Muscle of leg (tissue), 11 donors: ENCODE results near the gene LRRN4. TPM values are rescaled to one million over a fixed set of nuclear protein-coding genes. Genes with fewer than 3 reads are reported as not detected.

ENCODE experiments used
- DNase-seq: peaks from one replicate; pipeline ENCODE4 v3.0.0; 2013
- H3K27ac ChIP-seq: one replicate; pipeline ENCODE4 v1.5.1; 2013; ENCODE audit warnings: mild to moderate bottlenecking, low read length, control low read depth
- H3K27me3 ChIP-seq: one replicate; pipeline ENCODE4 v1.6.1; 2013; ENCODE audit warnings: low read length; ENCODE audit not compliant: control insufficient read depth, insufficient read depth
- H3K36me3 ChIP-seq: one replicate; pipeline ENCODE4 v1.6.1; 2013; ENCODE audit warnings: low read length; ENCODE audit not compliant: control insufficient read depth, insufficient read depth
- H3K4me1 ChIP-seq: one replicate; pipeline ENCODE4 v1.6.1; 2013; ENCODE audit warnings: low read length; ENCODE audit not compliant: control insufficient read depth, insufficient read depth
- H3K4me3 ChIP-seq: one replicate; pipeline ENCODE4 v1.5.1; 2013; ENCODE audit warnings: low read length, control low read depth
- H3K9me3 ChIP-seq: replicated peaks from 2 replicates; pipeline ENCODE4 v1.6.1; 2013; ENCODE audit warnings: low read depth, low read length; ENCODE audit not compliant: control insufficient read depth
- WGBS: methylation state at CpG from one replicate; pipeline ENCODE4 v1.1.5; 2013; ENCODE audit warnings: missing lambda C conversion rate; ENCODE audit not compliant: insufficient coverage; 5-methylcytosine and 5-hydroxymethylcytosine counted together
- polyA plus RNA-seq, 8 donors: library from polyadenylated mRNA; unstranded; fragments of 120-200 nt; gene quantifications; one replicate each; pipeline versions ENCODE4 v1.2.1 to v1.2.3, GENCODE V29; 2013; ENCODE audit warnings: inconsistent platforms in 1 of 8, low replicate concordance in 1 of 8; ENCODE audit not compliant: insufficient read length in 8 of 8, insufficient read depth in 1 of 8
- total RNA-seq: library from RNA; stranded (reverse); fragments of 120-200 nt; gene quantifications from one replicate; pipeline ENCODE4 v1.2.4, GENCODE V29; 2013

Gene LRRN4
- total and polyA plus RNA-seq, 9 donors: under 0.01 to 0.38 (median 0.20) TPM

DNA sequence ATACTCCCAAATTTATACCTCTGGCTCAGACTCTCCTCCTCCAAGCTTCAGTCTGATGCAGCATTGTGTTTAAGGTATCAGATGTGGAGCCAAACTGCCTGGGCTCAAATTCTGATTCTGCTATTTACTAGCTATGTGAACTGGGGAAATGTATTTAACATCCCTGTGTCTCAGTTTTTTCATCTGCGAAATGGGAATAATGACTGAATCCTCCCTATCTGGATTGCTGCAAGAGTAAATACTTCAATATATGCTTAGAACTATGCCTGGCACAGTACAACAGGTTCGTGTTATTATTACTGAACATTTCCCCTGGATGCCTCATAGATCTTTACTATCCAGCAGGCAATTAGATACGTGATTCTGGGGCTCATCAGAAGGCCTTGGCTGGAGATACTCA is 5.5 kb downstream of the LRRN4 start:
- no peak overlapping the region for H3K4me3 ChIP-seq

DNA sequence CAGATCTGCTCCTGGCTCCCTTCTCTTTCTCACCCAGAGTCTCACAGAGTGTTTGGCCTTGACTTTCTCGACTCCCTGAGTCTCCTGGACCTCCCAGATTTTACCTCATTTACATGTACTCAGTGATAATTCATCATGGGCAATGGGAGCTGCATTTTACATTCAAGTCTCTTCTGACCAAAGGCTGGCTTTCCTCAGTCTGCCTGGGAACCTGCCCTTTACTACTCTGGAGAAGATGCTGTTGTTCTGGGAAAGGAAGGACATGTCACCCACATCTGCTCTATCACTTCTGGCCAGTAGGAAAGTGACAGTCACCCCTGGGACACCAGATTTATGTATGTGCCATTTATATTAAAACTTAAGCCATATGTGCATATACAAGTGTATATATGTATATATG is 7.4 kb downstream of the LRRN4 start:
- H3K9me3 ChIP-seq: no peaks in the 10 kb centered on the region
- no peak overlapping the region for H3K27ac ChIP-seq
- H3K36me3 ChIP-seq: peaks cover 10% of the 10 kb centered on the region
- H3K4me1 ChIP-seq: no peaks in the 10 kb centered on the region
- 100% methylated on average over 1 of the region's 1 CpG for WGBS
- peak; percentile 16 for DNase-seq
- H3K27me3 ChIP-seq: peaks cover 13% of the 10 kb centered on the region
- H3K4me3 ChIP-seq: no peak overlapping the region

More for the DNA sequence above, 5.5 kb downstream of the LRRN4 start:
- Histone ChIP-seq H3K27me3 (peaks cover 32% of the 10 kb centered on the region), H3K36me3 (no peaks in the 10 kb centered on the region), H3K27ac (no peak overlapping the region), H3K4me1 (peaks cover 12% of the 10 kb centered on the region), H3K9me3 (no peaks in the 10 kb centered on the region)
- WGBS: no CpG with 5 or more reads among the region's 3 CpGs
- DNase-seq: no peak

DNA sequence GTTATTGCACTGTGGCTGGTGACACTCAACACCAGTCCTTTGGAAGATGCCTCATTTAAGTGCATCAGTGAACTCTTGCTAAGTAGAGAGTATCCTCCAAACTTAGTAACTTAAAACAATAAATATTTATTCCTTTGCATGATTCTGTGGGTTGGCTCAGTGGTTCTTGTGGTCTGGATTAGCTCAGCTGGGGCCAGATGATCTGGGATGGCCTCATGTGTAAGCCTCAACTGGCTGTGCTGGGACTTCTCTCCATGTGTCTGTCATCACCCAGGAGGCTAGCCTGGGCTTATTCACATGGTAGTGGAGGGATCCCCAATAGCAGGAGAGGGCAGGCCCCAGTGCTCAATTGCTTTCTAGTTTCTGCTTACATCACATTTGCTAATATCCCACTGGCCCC is 8.3 kb downstream of the LRRN4 start:
- no peak overlapping the region for H3K27ac ChIP-seq
- no peaks in the 10 kb centered on the region for H3K4me1 ChIP-seq
- peaks cover 19% of the 10 kb centered on the region for H3K36me3 ChIP-seq
- no peak overlapping the region for H3K4me3 ChIP-seq
- DNase-seq: no peak
- H3K27me3 ChIP-seq: peaks cover 5% of the 10 kb centered on the region
- no peaks in the 10 kb centered on the region for H3K9me3 ChIP-seq

DNA sequence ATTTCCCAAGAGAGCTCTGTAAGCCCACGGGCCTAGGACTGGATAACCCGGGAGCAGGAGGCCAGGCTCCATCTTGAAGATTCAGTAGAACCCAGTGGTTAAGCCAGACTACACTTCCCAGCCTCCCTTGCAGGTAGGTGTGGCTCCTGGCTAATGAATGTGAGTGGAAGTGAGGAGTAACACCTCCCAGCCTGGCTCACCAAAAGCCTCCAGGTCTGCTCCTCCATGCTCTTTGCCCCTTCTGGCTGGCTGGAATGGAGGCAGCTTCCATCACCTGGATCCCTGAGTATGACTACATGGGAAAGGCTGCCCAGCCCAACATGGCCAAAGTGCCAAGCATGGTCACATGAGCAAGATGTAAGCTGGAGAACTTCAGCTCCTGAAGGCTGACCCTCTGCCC is 9.7 kb downstream of the LRRN4 start:
- peaks cover 2% of the 10 kb centered on the region for H3K27me3 ChIP-seq
- no peak overlapping the region for H3K4me3 ChIP-seq
- WGBS: 100% methylated on average over 2 of the region's 2 CpGs
- no peak overlapping the region for H3K27ac ChIP-seq
- H3K36me3 ChIP-seq: peaks cover 28% of the 10 kb centered on the region
- H3K4me1 ChIP-seq: no peaks in the 10 kb centered on the region
- H3K9me3 ChIP-seq: no peaks in the 10 kb centered on the region
- DNase-seq: no peak

DNA sequence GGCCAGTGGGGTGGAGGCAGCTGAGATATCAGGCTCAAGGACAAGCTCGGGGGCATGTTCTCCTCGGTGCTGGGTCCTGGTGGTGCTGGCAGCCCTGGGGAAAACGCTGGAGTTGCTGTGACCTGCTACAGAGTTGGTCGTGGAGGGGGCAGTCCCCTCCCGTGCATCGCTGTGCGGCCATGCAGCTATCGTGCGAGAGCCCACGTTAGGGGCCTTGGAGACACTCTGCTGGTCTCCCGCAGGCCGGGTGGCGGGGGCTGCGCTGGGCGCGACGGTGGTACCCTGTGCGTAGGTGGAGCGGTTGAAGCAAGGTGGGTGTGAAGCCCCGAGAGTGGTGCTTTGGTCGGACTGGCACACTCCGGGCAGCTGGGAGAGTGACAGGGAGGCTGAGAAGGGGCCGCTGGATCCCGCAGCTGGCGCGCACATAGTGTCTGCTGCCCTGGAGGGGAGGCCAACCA is 12.0 kb downstream of the LRRN4 start:
- Histone ChIP-seq H3K4me1 (no peaks in the 10 kb centered on the region), H3K4me3 (no peak overlapping the region), H3K27me3 (no peaks in the 10 kb centered on the region), H3K36me3 (peaks cover 38% of the 10 kb centered on the region), H3K27ac (no peak overlapping the region), H3K9me3 (no peaks in the 10 kb centered on the region)
- WGBS: 89% methylated on average over 22 of the region's 26 CpGs
- DNase-seq: no peak

DNA sequence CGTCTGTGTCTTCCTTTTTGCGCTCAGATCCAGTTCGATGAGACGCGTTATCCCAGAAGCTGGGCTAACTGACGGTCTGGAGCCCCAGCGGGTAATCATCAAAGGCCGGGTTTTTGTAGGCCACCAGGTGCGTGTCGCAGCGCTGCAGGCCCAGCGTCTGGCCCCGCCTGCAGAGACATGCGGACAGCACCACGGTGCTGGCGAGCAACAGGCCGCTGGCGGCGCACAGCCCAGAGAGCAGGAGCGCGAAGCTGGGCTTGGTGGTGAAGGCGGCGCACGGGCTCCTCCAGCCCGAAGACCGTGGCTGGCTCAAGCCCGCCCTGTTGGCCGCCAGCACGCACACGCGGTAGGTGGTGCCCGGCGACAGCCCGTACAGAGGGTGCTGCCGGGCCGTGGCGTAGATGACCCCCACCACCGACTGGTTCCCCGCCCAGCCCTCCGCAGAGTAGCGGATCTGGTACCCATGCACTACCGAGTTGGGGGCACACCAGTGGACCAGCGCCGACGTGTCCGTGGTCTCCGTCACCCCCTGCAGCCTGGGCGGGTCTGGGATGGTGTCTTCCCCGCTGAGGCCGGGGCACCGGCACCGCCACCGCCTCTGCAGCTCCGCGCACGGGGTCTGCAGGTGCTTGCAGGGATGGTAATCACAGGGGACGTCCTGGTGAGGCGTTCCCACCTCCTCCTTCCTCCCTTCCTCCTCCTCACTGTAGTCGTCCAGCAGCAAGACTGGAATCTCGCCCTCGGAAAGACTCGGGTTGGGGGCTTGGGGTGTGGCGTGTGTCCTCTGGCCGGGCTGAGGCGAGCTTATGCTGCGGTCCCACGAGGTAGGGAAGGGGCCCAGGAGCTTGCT is 12.7 kb downstream of the LRRN4 start:
- no peak for DNase-seq
- H3K9me3 ChIP-seq: no peaks in the 10 kb centered on the region
- 62% methylated on average over 61 of the region's 67 CpGs for WGBS
- H3K36me3 ChIP-seq: peaks cover 42% of the 10 kb centered on the region
- H3K4me3 ChIP-seq: no peak overlapping the region
- no peaks in the 10 kb centered on the region for H3K27me3 ChIP-seq
- no peak overlapping the region for H3K27ac ChIP-seq
- H3K4me1 ChIP-seq: no peaks in the 10 kb centered on the region

DNA sequence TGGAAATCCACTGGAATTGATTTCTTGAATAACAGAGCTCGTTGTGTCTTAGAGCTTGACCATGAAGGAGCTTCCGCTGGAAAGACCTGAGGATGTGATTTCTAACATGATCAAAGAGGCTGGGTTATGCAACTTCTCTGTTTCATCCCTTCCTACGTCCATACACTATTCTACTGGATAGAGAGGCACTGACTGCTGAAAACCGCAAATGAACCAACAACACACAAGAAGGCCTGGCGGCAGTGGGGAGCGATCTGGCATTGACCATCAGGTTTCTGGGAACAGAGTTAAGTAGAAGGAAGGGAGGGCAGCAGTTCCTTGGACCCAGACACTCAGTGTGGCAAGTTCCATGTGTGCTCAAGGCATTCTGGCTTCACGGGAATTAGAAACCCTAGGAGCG is 13.3 kb downstream of the LRRN4 start:
- H3K4me3 ChIP-seq: no peak overlapping the region
- H3K9me3 ChIP-seq: no peaks in the 10 kb centered on the region
- WGBS: 82% methylated on average over 3 of the region's 8 CpGs
- no peak for DNase-seq
- H3K36me3 ChIP-seq: peaks cover 45% of the 10 kb centered on the region
- H3K27ac ChIP-seq: no peak overlapping the region
- no peaks in the 10 kb centered on the region for H3K4me1 ChIP-seq
- H3K27me3 ChIP-seq: no peaks in the 10 kb centered on the region

DNA sequence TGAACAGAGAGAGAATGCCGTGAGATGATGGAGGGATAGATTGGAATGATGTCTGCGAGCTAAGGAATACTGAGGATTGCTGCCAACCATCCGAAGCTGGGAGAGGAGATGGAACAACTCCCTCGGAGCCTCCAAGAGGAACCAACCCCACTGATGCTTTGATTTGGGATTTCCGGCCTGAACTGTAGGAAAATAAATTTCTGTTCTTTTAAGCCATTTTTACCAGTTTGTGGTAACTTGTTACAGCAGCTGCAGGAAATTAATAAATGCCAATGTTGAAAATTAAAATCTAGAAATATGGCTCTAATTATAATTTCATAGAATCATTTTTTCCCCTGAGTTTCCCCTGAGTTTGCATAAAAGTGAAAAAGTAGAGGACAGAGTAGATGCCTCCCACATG is 14.1 kb downstream of the LRRN4 start:
- WGBS: no CpG with 5 or more reads among the region's 5 CpGs
- H3K4me1 ChIP-seq: no peaks in the 10 kb centered on the region
- DNase-seq: peak; percentile 19
- H3K27me3 ChIP-seq: no peaks in the 10 kb centered on the region
- H3K36me3 ChIP-seq: peaks cover 48% of the 10 kb centered on the region
- H3K4me3 ChIP-seq: no peak overlapping the region
- no peak overlapping the region for H3K27ac ChIP-seq
- no peaks in the 10 kb centered on the region for H3K9me3 ChIP-seq

DNA sequence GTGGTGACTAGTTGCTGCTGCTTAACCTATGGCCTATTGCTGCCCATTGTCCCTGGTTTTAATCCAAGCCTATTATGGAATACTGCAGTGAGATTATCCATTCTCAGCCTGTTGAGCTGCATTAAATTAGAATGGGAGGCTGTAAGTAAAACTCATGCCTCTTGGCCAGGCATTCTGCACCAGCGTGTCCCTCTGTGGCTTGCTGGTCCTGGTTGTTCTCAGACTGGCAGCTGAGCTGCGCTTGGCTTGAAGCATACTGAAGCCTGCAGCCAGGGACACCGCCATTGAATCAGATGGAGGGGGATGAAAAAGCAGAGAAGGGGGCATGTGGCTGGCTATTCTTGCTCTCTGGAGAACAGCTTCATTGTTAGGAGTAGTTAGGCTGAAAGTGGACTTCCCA is 15.6 kb downstream of the LRRN4 start:
- Histone ChIP-seq H3K4me1 (no peaks in the 10 kb centered on the region), H3K4me3 (no peak overlapping the region), H3K36me3 (peaks cover 59% of the 10 kb centered on the region), H3K27ac (no peak overlapping the region), H3K9me3 (no peaks in the 10 kb centered on the region), H3K27me3 (no peaks in the 10 kb centered on the region)
- DNase-seq: no peak
- 66% methylated on average over 2 of the region's 3 CpGs for WGBS

DNA sequence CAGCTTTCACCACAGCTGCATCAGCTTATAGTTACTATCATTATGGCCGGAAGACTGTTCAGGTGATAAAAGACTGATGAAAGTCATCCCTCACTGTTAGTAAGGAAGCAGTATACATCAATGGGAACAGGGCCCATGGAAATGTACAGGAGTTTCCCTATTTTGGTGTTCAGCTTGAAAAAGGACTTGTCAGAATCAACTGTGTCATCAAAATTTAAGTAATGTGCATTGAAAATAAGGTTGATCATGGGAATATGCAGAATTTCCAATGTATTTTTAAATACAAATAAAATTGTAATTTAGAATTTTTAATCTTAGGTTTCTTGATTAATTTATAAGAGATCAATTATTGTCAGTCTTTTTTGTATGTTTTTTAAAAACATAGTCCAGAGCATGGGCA is 16.8 kb downstream of the LRRN4 start:
- 80% methylated on average over 1 of the region's 1 CpG for WGBS
- Histone ChIP-seq H3K4me1 (no peaks in the 10 kb centered on the region), H3K36me3 (peaks cover 59% of the 10 kb centered on the region), H3K27me3 (no peaks in the 10 kb centered on the region), H3K9me3 (no peaks in the 10 kb centered on the region), H3K4me3 (no peak overlapping the region), H3K27ac (no peak overlapping the region)
- DNase-seq: no peak
